ENCODE results near the gene OR2T34. TPM values are rescaled to one million over a fixed set of nuclear protein-coding genes. Genes with fewer than 3 reads are reported as not detected.

The OR2T34 gene, protein sequence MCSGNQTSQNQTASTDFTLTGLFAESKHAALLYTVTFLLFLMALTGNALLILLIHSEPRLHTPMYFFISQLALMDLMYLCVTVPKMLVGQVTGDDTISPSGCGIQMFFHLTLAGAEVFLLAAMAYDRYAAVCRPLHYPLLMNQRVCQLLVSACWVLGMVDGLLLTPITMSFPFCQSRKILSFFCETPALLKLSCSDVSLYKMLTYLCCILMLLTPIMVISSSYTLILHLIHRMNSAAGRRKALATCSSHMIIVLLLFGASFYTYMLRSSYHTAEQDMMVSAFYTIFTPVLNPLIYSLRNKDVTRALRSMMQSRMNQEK
- total RNA-seq = not detected in 2 replicates

DNA sequence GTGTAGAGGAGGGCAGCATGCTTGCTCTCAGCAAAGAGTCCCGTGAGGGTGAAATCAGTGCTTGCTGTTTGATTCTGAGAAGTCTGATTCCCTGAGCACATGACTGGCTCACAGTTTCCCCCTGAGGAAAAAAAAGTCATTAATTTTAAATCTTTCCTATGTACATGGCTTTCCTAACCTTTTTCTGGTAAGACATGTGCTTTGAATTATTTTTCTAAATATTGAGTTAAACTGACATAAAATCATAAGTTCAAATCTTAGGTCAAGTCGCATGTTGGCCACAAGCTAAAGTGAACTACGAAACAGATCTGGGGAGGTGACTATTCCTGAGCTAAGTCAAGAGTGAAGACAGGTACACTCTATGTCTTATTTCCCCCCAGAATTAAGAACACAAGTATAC, at the start of gene OR2T34:
TSS of gene OR2T34 (minus strand) at position 101 of the 400 bp plus-strand sequence. CDS start at position 101, 0 bp downstream.

DNA sequence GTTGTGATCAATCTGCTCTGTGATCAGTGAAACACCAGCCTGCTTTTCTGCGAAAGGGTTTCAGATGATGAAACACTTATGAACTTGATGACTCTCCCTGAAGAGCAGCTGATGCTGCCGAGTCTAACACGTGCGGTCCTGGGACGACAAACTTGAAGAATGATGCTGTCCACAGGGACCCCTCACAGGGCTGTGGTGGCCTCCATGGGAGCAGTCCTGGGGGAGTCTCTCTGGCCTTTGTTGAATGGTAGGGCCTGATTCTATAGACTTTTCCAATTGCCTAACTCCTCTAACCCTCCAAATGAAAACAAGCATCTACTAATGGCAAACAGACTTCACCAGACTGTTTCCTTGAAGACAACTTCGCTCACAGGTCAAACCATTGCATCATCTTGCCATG, 23.0 kb upstream of the OR2T34 start, which contains the start of gene OR2T10:
TSS of gene OR2T10 (minus strand) at position 112 of the 400 bp plus-strand sequence. CDS start 3,932 bp downstream, outside the sequence.

DNA sequence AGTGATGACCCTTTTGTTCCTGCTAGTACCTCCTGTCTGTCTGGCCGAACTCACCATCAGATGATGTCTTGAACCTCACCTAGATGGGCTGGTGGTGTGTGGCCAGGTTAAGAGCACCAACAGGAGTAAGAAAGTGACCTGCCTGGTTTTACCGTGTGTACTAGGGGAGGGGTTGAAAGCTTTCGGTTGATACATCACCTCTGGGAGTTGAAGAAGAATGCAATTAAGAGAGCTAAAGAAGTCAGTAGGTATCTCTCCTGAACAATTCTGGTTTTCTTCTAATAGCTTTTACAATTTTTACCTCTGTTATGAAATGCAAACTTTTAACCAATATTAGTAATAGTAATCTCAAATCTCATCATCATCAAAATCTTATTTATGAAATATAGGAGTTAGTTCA, 11.9 kb downstream of the OR2T34 start, which contains the start of gene OR2T29:
TSS of gene OR2T29 (minus strand) at position 101 of the 400 bp plus-strand sequence. CDS start 3,281 bp downstream, outside the sequence.

Small RNA genes within 50 kb of the gene (small RNA-seq; reads per million reads assigned to genes)
- not detected for gene RF00019

Other genes with a start within 250 kb of the OR2T34 start
- not detected in 2 replicates for gene OR14C36, start 226.0 kb downstream of the OR2T34 start, total RNA-seq
- gene OR2T4, start 213.1 kb downstream of the OR2T34 start, total RNA-seq = not detected in 2 replicates
- not detected in 2 replicates for gene OR2T6, start 199.0 kb downstream of the OR2T34 start, total RNA-seq
- gene OR2T1, start 171.7 kb downstream of the OR2T34 start, total RNA-seq = not detected in 2 replicates
- gene OR2T2, start 129.1 kb downstream of the OR2T34 start, total RNA-seq = not detected in 2 replicates
- gene OR2T3, start 101.4 kb downstream of the OR2T34 start, total RNA-seq = not detected in 2 replicates
- gene OR2T5, start 86.2 kb downstream of the OR2T34 start, total RNA-seq = not detected in 2 replicates
- gene OR2G6, start 66.7 kb downstream of the OR2T34 start, total RNA-seq = not detected in 2 replicates
- gene OR2T29, start 12.0 kb downstream of the OR2T34 start, total RNA-seq = not detected in 2 replicates
- gene OR2T10, start 22.9 kb upstream of the OR2T34 start, total RNA-seq = not detected in 2 replicates
- not detected in 2 replicates for gene OR2T11, start 60.3 kb upstream of the OR2T34 start, total RNA-seq
- not detected in 2 replicates for gene OR2T35, start 70.5 kb upstream of the OR2T34 start, total RNA-seq
- gene OR2T27, start 80.8 kb upstream of the OR2T34 start, total RNA-seq = not detected in 2 replicates
- gene OR14I1, start 128.0 kb upstream of the OR2T34 start, total RNA-seq = not detected in 2 replicates
- gene LYPD8, start 181.0 kb upstream of the OR2T34 start, total RNA-seq = not detected in 2 replicates

Data from thoracic aorta endothelial cell (primary cell).